Stimulated activated naive CD8-positive, alpha-beta T cell treated with anti-CD3 and anti-CD28 coated beads, Interleukin-15, Interleukin-2, amounts not matched to agents 100 ng/mL and 50 ng/mL, for 24 hours (primary cell): ENCODE results near the gene PTGFRN.

Experiments
- H3K27ac Mint-ChIP-seq: one replicate; pipeline ENCODE4 v1.8.0; 2021; ENCODE audit warnings: mild to moderate bottlenecking, mixed read lengths
- H3K27me3 Mint-ChIP-seq: one replicate; pipeline ENCODE4 v1.8.0; 2021; ENCODE audit warnings: mixed read lengths
- H3K36me3 Mint-ChIP-seq: one replicate; pipeline ENCODE4 v1.8.0; 2021; ENCODE audit warnings: low read depth, mixed read lengths
- H3K4me1 Mint-ChIP-seq: one replicate; pipeline ENCODE4 v1.8.0; 2021; ENCODE audit warnings: low read depth, mixed read lengths
- H3K4me3 Mint-ChIP-seq: one replicate; pipeline ENCODE4 v1.8.0; 2021; ENCODE audit warnings: mild to moderate bottlenecking, mixed read lengths
- H3K9me3 Mint-ChIP-seq: one replicate; pipeline ENCODE4 v1.8.0; 2021; ENCODE audit warnings: mixed read lengths

The PTGFRN gene

GRCh38 chr1:116983112-116983511 is 73.4 kb downstream of the PTGFRN start:
- Mint-ChIP-seq H3K36me3 (peaks cover 4% of the 10 kb centered on the region), H3K9me3 (no peaks in the 10 kb centered on the region), H3K4me3 (no peak overlapping the region), H3K4me1 (peaks cover 27% of the 10 kb centered on the region), H3K27ac (no peak overlapping the region), H3K27me3 (no peaks in the 10 kb centered on the region)

- H3K27ac Mint-ChIP-seq = no peak overlapping the region
- H3K9me3 Mint-ChIP-seq = no peaks in the 10 kb centered on the region
- no peak overlapping the region for H3K4me3 Mint-ChIP-seq
- no peaks in the 10 kb centered on the region for H3K27me3 Mint-ChIP-seq
- peaks cover 33% of the 10 kb centered on the region for H3K4me1 Mint-ChIP-seq
- H3K36me3 Mint-ChIP-seq = peaks cover 4% of the 10 kb centered on the region
These were observed 74.0 kb downstream of the PTGFRN start for GRCh38 chr1:116983678-116984077.

- no peaks in the 10 kb centered on the region for H3K9me3 Mint-ChIP-seq
- H3K36me3 Mint-ChIP-seq = peaks cover 4% of the 10 kb centered on the region
- no peak overlapping the region for H3K4me3 Mint-ChIP-seq
- H3K27me3 Mint-ChIP-seq = no peaks in the 10 kb centered on the region
- H3K4me1 Mint-ChIP-seq = peaks cover 37% of the 10 kb centered on the region
- no peak overlapping the region for H3K27ac Mint-ChIP-seq
These were observed 74.9 kb downstream of the PTGFRN start for GRCh38 chr1:116984406-116985160.

- H3K9me3 Mint-ChIP-seq = no peaks in the 10 kb centered on the region
- H3K4me1 Mint-ChIP-seq = peaks cover 53% of the 10 kb centered on the region
- no peaks in the 10 kb centered on the region for H3K27me3 Mint-ChIP-seq
- peaks cover 4% of the 10 kb centered on the region for H3K36me3 Mint-ChIP-seq
- H3K4me3 Mint-ChIP-seq = peak overlapping the region; percentile 77
- peak overlapping the region; percentile 97 for H3K27ac Mint-ChIP-seq
These were observed 76.9 kb downstream of the PTGFRN start for GRCh38 chr1:116986421-116987255.

GRCh38 chr1:116987256-116987555 is 77.5 kb downstream of the PTGFRN start:
- Mint-ChIP-seq H3K4me3 (peak overlapping the region; percentile 77), H3K36me3 (peaks cover 4% of the 10 kb centered on the region), H3K27ac (peak overlapping the region; percentile 97), H3K9me3 (no peaks in the 10 kb centered on the region), H3K4me1 (peaks cover 57% of the 10 kb centered on the region), H3K27me3 (no peaks in the 10 kb centered on the region)

- peak overlapping the region; percentile 41 for H3K27ac Mint-ChIP-seq
- H3K4me3 Mint-ChIP-seq = no peak overlapping the region
- H3K4me1 Mint-ChIP-seq = peaks cover 57% of the 10 kb centered on the region
These were observed 78.5 kb downstream of the PTGFRN start for GRCh38 chr1:116988248-116988647.

GRCh38 chr1:116988908-116989307 is 79.2 kb downstream of the PTGFRN start:
- H3K4me1 Mint-ChIP-seq = peaks cover 57% of the 10 kb centered on the region
- no peaks in the 10 kb centered on the region for H3K9me3 Mint-ChIP-seq
- peaks cover 4% of the 10 kb centered on the region for H3K36me3 Mint-ChIP-seq
- no peak overlapping the region for H3K27ac Mint-ChIP-seq
- no peaks in the 10 kb centered on the region for H3K27me3 Mint-ChIP-seq
- no peak overlapping the region for H3K4me3 Mint-ChIP-seq

More at GRCh38 chr1:116988248-116988647, 78.5 kb downstream of the PTGFRN start:
- Mint-ChIP-seq H3K9me3 (no peaks in the 10 kb centered on the region), H3K36me3 (peaks cover 4% of the 10 kb centered on the region), H3K27me3 (no peaks in the 10 kb centered on the region)

- Mint-ChIP-seq H3K36me3 (peaks cover 4% of the 10 kb centered on the region), H3K27me3 (no peaks in the 10 kb centered on the region), H3K4me3 (no peak overlapping the region), H3K9me3 (no peaks in the 10 kb centered on the region), H3K4me1 (peaks cover 53% of the 10 kb centered on the region), H3K27ac (no peak overlapping the region)
These were observed 80.1 kb downstream of the PTGFRN start for GRCh38 chr1:116989835-116990234.

- Mint-ChIP-seq H3K27ac (no peak overlapping the region), H3K9me3 (no peaks in the 10 kb centered on the region), H3K4me1 (peaks cover 53% of the 10 kb centered on the region), H3K4me3 (no peak overlapping the region), H3K36me3 (peaks cover 4% of the 10 kb centered on the region), H3K27me3 (no peaks in the 10 kb centered on the region)
These were observed 81.0 kb downstream of the PTGFRN start for GRCh38 chr1:116990612-116991151.

- H3K27ac Mint-ChIP-seq = peak overlapping the region; percentile 12
- peaks cover 4% of the 10 kb centered on the region for H3K36me3 Mint-ChIP-seq
- H3K4me1 Mint-ChIP-seq = peaks cover 47% of the 10 kb centered on the region
- no peaks in the 10 kb centered on the region for H3K9me3 Mint-ChIP-seq
- H3K27me3 Mint-ChIP-seq = no peaks in the 10 kb centered on the region
- H3K4me3 Mint-ChIP-seq = no peak overlapping the region
These were observed 81.6 kb downstream of the PTGFRN start for GRCh38 chr1:116991171-116991845.

- Mint-ChIP-seq H3K4me3 (no peak overlapping the region), H3K4me1 (peaks cover 41% of the 10 kb centered on the region), H3K27me3 (no peaks in the 10 kb centered on the region), H3K36me3 (peaks cover 4% of the 10 kb centered on the region), H3K27ac (peak overlapping the region; percentile 12), H3K9me3 (no peaks in the 10 kb centered on the region)
These were observed 82.2 kb downstream of the PTGFRN start for GRCh38 chr1:116991918-116992317.

GRCh38 chr1:116993286-116993685 is 83.6 kb downstream of the PTGFRN start:
- Mint-ChIP-seq H3K27ac (no peak overlapping the region), H3K27me3 (no peaks in the 10 kb centered on the region), H3K4me3 (no peak overlapping the region)

GRCh38 chr1:116994411-116994810 is 84.7 kb downstream of the PTGFRN start:
- peaks cover 22% of the 10 kb centered on the region for H3K4me1 Mint-ChIP-seq
- H3K9me3 Mint-ChIP-seq = no peaks in the 10 kb centered on the region
- no peaks in the 10 kb centered on the region for H3K36me3 Mint-ChIP-seq
- H3K4me3 Mint-ChIP-seq = no peak overlapping the region
- no peaks in the 10 kb centered on the region for H3K27me3 Mint-ChIP-seq
- H3K27ac Mint-ChIP-seq = no peak overlapping the region

More at GRCh38 chr1:116993286-116993685, 83.6 kb downstream of the PTGFRN start:
- Mint-ChIP-seq H3K4me1 (peaks cover 28% of the 10 kb centered on the region), H3K36me3 (no peaks in the 10 kb centered on the region), H3K9me3 (no peaks in the 10 kb centered on the region)

- no peak overlapping the region for H3K27ac Mint-ChIP-seq
These were observed 87.3 kb downstream of the PTGFRN start for GRCh38 chr1:116997066-116997465.

GRCh38 chr1:116997636-116998035 is 87.9 kb downstream of the PTGFRN start:
- H3K4me1 Mint-ChIP-seq = peaks cover 31% of the 10 kb centered on the region

More at GRCh38 chr1:116997066-116997465, 87.3 kb downstream of the PTGFRN start:
- Mint-ChIP-seq H3K4me3 (no peak overlapping the region), H3K36me3 (no peaks in the 10 kb centered on the region), H3K27me3 (no peaks in the 10 kb centered on the region), H3K9me3 (no peaks in the 10 kb centered on the region), H3K4me1 (peaks cover 26% of the 10 kb centered on the region)

More at GRCh38 chr1:116997636-116998035, 87.9 kb downstream of the PTGFRN start:
- Mint-ChIP-seq H3K36me3 (no peaks in the 10 kb centered on the region), H3K27ac (no peak overlapping the region), H3K4me3 (no peak overlapping the region), H3K9me3 (no peaks in the 10 kb centered on the region), H3K27me3 (no peaks in the 10 kb centered on the region)
